ENCODE measurements around the gene PTTG1IP2. TPM values are rescaled to one million over a fixed set of nuclear protein-coding genes. Genes with fewer than 3 reads are reported as not detected.
"Not testable (repeated sequence)": the region's sequence is repeated elsewhere in the genome, so short reads cannot be mapped to it uniquely, and the experiment has no call there.

The PTTG1IP2 gene
- under 1 TPM in 1 of 5 donors, not detected in 4; 0.35 TPM for polyA plus RNA-seq (ENCODE audit: insufficient read depth in 1 of 5, insufficient read length in 5 of 5, low replicate concordance in 1 of 5)
- long read RNA-seq, donor 1, result 0 reads
- long read RNA-seq, donor 2, result 0 reads
- long read RNA-seq, donor 3, result 0 reads
- long read RNA-seq, donor 4, result 0 reads
- long read RNA-seq, donor 5, result 0 reads
- long read RNA-seq, donor 6, result 0 reads
- long read RNA-seq, donor 7, result 0 reads
- long read RNA-seq, donor 8, result 0 reads

DNA sequence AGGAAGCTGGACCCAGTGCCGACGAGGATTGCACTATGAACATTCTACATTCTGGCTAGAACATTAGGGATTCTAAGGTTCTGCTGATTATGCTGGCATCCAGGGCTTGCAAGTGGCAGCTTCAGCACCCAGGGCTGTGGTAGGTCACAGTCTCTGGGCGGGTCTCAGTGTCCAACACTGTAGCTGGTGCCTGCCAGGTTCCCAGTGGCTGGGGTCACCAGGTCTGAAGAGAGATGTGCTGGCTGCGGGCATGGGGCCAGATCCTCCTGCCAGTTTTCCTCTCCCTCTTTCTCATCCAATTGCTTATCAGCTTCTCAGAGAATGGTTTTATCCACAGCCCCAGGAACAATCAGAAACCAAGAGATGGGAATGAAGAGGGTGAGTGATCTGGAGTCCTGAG lies at the start of gene PTTG1IP2:
Gene PTTG1IP2, plus strand, starts transcription at position 86 of the 400 bp plus-strand sequence. Its CDS starts 148 bp downstream, at position 234.
- no peak for DNase-seq

DNA sequence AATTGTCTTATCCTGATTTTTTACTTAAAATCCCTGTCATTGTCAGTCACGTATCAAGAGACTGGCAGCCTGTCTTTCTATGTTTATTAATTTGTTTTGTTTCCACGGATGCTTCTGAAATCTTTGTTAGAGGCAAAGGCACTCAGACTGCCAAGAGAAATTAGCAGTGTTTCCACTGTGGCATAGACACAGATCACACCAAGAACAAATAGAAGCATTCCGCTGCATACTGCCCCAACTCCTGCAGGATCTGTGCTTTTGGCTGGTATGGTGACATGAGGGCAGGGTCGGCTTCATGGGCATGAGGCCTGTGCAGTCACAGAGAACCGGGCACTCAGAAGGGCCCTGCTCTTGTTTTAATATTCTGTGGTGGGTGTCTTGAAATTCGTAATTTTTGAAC lies 47.8 kb upstream of the PTTG1IP2 start:
- DNase-seq, result no peak

DNA sequence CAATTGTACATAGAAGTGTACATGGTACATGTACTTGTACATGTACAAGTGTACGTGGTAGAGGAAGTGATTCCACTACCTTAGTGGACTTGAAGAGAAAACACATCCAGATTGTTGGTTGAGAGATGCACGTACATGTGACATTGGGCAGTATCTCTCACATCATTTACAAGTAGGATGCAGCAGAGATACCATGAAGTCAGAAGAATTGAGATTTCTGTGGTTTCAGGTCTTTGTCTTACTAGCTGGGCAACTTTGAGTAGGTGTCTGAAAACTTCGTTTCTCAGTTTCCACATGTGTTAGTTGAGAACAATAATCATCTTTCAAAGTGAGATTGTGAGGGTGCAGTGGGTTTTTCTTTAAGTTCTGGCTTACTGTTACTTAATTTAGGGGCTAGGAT lies 44.7 kb upstream of the PTTG1IP2 start:
- DNase-seq, result no peak

DNA sequence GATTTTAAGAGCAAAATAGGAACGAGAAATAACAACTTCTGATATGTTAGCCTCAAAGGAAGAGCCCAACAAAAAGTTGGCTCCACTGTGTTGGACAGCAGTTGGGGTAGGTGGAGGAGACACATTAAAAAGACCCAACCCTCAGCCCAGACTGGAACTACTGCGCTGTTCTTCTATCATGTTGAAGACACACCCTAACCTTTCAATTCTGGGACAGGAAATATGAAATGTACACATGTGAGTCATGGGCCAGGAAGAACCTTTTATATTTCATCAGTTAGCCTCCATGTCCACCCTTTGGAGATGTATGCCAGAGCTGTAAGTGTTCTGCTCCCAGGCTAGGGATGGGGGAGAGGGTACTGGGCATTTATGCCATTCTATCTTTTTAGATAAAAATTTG lies 44.1 kb upstream of the PTTG1IP2 start:
- DNase-seq, result no peak

DNA sequence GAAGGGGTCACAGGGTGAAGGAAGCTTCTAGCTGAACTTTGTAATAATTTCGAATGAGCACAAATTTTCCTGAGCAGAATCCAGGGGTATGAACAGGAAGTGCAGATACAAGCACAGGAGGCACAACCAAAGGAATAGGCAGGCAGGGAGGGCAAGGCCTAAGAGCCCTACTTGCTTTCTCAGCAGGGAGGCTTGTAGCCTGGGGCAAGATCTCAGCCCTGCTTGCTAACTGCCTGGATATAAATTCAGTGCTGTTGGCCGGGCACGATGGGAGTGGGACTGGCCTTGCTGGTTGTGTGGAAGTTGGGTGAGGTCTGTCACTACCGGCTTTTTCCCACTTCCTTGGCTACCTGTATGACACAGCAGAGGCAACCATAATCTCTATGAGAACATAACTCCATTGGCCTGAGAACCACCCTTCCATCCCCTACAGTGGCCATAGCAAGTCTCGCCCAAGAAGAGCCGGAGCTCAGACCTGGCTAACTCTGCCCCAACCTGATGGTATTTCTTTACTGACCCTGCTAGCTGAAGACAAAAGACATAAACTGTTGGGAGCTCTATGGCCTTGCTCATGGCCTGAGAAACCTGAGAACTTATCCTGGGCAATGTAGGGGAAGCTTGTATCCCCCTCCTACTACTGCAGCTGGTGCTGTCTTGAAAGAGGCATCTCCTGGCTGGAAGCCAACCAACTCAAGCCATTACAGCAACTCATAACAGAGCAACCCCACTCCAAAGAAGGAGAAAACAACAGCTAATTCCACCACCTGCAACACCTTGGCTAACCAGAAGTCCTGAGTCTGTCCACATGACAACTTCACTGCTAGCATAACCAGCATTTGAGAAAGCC lies 38.6 kb upstream of the PTTG1IP2 start:
- no peak for DNase-seq

DNA sequence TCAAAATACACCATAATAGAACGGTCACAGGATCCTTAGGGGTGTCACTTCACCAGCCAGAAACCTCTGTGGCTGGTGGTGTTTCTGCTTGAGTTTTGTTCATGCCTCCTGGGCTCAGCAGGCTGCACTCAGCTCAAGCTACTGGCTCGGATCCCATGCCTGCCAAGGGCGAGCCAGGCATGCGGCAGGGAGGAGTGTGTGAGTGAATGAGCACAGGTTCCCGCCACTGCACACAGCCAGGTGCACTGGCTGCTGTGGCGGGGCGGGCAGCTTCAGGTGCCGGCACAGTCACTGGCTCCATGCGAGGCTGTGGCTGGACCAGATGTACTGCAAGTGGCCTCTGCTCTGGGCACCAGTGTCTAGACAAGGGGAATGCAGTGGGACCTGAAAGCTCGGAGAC lies 36.7 kb upstream of the PTTG1IP2 start:
- no peak for DNase-seq

DNA sequence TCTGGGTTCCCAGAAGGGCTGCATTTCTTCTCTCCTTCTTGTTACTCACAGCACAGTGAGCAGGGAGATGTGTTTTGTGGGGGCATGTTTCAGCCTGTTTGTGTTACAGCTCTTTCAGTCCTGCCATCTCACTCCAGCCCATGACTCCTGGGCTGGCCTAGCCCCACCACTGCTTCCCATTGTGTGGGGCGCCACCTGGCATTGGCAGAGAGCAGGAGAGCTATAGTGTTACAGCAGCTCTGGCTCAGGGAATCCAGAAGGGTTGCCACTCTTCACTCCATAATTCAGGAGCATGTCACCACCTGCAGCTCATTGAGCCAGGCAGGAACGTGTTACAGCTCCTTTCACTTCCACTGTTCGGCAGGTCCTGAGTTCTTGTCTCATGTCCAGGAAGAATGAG lies 36.2 kb upstream of the PTTG1IP2 start:
- DNase-seq, result no peak

DNA sequence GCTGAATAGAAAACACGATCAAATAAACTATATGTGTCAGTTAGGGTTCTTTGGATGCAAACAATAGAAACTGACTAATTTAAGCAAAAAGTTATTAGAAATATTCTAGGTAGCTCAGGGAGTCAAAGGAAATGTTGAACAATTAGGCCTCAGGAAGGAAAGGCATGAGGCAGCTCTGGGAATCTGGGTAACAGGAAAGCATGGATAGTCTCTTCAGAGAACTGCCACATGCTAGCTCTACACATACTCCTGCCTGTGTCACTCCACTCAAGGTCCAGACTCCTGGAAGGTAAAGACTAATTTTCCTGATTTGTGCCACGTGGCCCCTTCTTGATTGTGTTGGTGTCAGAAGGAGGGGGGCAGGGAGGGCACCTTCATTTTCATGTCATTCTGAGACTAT lies 23.8 kb upstream of the PTTG1IP2 start:
- DNase-seq, result no peak

DNA sequence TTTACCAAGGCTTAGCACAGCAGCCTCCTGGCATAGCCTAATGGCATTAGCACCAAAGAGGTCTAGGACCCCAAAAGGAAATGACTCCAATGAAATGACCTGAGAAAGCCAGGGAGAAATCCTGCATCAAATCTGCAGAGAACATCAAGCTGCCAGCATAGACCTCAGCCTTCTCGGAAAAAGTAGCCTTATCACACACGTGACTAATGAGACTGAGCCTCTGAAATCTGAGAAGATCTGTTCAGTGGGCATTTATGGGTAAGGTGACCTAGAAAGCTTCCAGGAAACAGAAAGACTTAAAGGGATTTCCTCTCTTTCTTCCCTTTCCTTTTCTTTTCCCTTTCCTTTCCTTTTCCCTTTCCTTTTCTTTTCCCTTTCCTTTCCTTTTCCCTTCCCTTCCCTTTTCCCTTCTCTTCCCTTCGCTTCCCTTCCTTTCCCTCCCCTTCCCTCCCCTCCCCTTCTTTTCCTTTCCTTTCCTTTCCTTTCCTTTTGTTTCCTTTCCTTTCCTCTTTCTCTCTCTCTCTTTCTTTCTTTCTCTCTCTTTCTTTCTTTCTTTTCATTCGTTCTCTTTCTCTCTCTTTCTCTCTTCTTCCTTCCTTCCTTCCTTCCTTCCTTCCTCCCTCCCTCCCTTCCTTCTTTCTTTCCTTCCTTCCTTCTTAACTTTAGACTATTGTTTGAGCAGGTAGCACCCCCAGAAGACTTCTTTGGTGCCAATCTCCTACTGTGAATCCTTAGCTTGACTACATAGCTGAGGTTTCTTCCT lies 23.1 kb upstream of the PTTG1IP2 start:
- DNase-seq, result no peak

DNA sequence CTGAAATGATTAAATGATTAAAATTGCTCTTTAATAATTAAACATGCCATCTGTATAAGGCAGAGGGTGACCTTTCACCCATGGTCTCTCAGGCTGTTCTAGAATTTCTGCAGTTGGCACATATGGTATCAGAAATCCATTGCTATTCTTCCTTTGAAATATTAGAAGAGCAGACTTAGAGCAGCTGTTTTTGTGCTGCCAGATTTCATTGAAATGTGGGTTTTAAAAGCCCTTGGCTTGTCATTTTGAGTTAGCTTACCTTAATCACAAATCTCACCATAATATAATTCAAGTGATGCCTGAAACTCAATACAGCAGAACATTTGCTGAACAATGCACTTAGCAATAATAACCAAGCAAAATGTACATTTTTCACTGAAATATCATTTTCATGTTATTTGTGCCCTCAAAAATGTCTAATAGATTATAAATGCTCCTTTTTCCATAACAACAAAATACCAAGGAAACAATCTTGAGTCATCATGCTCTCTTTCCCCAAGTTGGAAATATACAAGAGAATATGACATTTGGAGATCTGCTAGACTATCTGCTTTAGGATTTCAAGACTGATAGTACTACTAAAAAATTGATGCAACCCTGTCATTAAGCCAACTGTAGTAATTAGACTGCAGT lies 16.1 kb upstream of the PTTG1IP2 start:
- DNase-seq, result no peak

DNA sequence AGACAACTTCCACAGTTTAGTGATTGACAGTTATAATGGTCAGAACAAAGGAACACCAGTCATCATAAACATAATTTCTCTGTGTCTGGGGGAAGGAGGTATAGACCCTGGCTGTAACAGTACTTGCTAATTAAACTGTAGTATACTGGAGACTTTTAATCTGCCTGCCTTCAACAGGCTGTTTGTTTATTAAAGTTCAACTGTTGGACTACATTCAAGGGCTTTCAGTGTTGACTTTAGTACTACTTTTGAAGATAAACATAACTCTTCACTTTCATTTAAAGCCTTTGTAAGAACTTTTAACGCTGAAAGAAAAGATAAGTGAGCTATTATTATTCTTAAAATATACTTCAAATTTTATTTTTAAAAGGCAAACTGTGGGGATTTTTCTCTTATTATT lies 15.5 kb upstream of the PTTG1IP2 start:
- DNase-seq, result no peak

DNA sequence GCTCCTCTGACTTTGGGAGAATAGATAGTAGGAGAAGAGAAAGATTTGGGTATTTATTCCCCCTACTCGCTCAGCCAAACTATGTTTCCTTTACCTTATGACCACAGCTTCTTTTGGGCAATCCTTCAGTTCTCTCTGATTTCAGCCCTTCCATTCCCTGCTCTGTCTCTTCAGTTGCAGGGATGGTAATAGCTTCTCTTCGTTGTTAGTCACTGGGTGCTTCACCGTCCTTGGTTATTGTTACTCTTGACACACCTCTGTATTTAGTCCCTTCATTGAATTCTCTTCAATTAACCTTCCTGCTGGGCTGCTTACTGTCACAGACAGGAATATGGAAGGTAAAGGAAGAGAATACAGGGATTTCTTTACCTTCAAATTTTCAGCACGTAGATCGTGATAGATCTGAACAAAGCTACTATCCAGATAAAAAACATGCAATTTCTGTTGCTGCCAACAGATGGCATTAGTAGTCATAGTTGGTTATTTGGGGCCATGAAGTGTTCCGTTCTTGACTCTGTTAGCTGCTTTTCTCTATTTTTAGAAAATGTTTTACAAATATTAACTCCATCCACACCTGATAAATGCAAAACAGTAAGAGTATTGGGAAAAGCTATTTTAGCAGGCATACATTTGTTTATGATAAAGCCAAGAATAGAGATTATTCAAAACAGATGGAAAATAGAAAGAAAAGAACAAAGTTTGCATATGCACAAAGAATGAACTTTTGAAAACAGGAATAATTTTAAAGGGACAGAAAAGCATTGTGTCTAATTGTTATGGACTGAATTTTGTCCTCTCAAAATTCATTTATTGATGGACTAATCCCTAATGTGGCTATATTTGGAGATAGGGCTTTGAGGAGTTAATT lies 14.0 kb upstream of the PTTG1IP2 start:
- DNase-seq, result peak; percentile 31 to 36

DNA sequence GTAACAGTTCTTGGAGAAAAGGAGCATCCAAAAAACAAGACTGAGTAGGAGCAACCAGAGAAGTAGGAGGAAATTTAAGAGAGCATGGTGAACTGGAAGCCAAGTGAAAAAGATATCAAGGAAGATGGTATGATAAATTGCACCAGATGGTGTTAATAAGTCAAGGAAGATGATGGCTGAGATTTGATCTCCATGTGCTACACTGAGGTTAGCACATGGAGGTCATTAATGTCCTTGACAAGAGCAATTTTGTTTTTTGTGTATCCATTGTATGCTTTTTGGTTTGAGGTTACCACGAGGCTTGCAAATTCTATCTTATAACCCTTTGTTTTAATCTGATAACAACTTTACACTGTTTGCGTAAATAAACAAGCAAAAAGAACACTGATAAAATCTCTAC lies 11.3 kb upstream of the PTTG1IP2 start:
- DNase-seq, result no peak

DNA sequence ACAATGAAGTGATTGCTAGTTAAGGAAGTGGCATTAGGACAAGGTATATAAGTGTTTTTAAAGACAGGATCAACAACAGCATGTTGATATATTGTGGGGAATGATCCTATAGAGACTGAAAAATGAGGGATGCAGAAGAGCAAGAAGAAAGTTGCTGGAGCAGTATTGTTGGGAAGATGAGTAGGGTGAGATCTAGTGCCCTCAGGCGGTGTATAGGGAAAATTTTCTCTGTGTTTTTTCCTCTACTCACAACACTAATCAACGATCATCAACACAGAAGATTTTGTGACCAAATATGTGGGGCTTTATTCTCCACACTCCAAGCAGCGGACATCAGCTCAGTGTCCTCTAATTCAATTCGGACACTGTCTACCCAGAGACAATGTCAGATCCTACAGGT lies 9.6 kb upstream of the PTTG1IP2 start:
- DNase-seq, result no peak

DNA sequence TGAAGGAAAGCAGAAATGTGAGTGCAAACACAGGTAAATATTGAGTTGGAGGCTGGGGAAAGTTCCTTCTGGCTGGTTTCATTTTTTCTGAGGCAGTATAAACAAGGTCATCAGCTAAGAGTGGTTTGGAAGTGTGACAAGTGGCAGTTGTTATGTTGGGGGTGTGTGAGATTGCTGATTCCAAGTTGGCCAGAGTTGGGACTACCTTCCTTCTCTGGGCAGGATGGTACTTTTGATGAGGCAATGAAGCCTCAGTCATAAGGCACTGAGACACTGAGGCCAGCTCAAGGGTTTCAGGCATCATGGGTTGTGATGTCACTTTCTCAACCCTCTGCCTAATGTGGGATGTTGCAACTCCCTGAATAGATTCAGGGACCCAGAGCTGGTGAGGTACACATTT lies 8.2 kb upstream of the PTTG1IP2 start:
- DNase-seq, result no peak

DNA sequence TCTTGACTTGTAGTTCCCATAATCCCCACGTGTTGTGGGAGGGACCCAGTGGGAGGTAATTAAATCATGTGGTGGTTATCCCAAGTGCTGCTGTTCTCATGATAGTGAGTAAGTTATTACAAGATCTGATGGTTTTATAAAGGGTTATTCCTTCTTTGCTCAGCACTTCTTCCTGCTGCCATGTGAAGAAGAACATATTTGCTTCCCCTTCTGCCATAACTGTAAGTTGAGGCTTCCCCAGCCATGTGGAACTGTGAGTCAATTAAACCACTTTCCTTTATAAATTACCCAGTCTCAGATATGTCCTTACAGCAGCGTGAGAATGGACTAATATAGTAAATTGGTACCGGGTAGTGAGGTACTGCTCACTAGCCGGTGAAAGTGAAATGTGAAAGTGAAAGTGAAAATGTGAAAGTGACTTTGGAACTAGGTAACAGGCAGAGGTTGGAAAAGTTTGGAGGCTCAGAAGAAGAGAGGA lies 6.2 kb upstream of the PTTG1IP2 start:
- not testable (repeated sequence) for DNase-seq

DNA sequence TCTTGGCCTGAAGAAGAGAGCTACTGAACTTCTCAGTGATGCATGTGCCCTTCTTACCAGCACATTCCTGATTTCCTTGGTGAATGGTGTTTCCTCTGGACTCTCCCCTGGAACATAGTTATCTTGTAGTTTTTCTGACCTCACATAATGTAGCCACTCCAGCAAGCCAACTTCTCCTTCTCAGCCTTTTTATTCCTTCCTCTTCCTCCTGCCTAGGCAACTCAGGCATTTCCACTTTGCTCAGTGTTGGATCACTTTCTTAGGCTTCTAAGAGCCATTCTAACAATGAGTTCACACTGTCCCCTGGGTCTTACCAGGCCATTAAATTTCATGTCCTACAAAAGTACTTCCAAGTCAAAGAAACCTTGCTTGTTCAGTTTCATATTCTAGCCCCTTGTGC lies 3.6 kb upstream of the PTTG1IP2 start:
- DNase-seq, result no peak

DNA sequence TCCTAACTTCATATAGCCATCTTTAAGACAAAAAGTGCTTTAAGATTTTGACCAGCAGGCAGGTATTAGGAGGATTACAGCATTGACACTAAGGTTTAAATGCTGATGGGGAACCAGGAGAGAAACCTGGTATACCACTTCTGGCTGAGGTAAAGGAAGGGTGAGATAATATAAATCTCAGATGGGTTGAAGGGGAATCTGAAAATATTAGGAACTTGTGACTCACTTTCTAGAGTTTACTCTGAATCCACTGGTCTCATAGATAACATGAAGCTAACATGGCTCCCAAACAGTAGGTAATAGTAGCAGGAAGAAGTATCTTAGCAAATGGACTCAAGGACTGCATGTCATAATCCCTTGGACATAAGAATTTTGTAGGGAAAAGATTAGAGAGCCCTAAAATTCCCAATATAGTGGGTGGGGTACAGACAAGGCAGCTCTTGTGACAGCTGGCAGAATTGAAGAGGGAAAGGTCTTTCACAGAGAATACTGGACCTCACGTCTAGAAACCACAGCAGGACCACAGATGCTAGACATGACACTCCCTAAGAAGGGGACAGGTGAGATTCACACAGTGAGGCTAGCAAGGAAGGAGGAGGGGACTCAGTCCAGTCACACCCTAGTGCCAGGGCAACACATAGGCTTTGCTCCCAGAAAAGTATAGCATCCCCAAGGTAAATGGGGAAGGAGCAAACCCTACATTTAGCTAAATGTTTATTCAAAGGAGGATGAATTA lies 3.5 kb downstream of the PTTG1IP2 start:
- DNase-seq, result no peak

DNA sequence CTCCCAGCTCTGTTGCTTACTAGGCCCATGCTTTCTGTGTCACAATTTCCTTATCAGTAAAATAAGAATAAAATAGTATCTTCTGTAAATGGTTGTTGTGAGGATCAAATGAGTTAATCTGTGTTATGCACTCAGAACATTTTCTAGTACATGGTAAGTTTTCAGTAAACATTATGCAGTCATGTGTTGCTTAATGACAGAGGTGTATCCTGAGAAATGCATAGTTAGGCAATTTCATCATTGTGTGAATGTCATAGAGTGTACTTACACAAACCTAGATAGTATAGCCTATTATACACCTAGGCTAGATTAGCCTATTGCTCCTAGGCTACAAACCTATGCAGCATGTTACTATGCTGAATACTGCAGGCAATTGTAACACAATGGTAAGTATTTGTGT lies 4.4 kb downstream of the PTTG1IP2 start:
- DNase-seq, result no peak
